Left lobe of liver (tissue), 2 donors: ENCODE results near the gene CHKA. TPM values are rescaled to one million over a fixed set of nuclear protein-coding genes. Genes with fewer than 3 reads are reported as not detected.

Source experiments
- ATAC-seq: fragments of 200-7000 bp; cut with Tn5 transposase; one replicate; pipeline ENCODE4 v1.9.1; 2020; ENCODE audit warnings: mild to moderate bottlenecking, moderate library complexity
- DNase-seq: peaks from one replicate; pipeline ENCODE4 v3.0.0-alpha.2; 2020; ENCODE audit warnings: low spot score
- total RNA-seq: library from RNA; stranded (reverse); gene quantifications from one replicate; pipeline ENCODE4 v1.2.1, GENCODE V29; 2021
- donor health status: DM: no; HTN: no; CAD: no; lungs with moderate emphysema.
- donor health status: DM: no; HTN: yes; CAD: no.

CHKA gene
- total RNA-seq, 1 donor from 2014 or later, result 15.5 TPM

DNA sequence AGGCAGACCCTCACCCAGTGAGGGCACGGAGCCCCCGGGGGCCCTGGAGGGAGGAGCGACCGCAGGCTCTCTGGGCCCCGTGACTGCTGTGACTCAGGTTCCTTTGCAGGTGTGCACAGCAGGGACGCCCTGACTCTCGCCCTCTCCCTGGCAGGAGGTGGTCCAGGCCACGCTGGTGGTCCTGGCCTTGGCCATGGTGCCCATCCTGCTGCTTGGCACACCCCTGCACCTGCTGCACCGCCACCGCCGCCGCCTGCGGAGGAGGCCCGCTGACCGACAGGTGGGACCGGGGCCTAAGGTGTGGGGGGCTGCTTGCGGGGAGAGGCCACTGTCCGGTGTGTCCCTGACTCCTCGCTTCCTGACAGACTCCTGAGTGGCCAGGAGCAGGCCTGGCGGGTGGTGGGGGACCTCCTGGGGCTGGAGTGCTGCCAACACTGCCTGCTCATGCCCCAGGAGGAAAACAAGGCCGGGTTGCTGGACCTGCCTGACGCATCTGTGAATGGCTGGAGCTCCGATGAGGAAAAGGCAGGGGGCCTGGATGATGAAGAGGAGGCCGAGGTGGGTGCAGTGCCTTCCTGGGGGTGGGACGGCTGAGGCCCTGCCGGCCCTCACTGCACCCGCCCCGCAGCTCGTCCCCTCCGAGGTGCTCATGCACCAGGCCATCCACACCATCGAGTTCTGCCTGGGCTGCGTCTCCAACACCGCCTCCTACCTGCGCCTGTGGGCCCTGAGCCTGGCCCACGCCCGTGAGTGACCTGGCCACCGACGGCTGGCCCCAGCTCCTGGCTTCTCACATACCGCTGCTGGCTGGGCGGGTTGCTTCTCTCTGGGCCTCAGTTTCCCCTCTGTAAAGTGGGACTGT lies 71.4 kb downstream of the CHKA start:
- ATAC-seq (no peak), DNase-seq (peak; percentile 46)

DNA sequence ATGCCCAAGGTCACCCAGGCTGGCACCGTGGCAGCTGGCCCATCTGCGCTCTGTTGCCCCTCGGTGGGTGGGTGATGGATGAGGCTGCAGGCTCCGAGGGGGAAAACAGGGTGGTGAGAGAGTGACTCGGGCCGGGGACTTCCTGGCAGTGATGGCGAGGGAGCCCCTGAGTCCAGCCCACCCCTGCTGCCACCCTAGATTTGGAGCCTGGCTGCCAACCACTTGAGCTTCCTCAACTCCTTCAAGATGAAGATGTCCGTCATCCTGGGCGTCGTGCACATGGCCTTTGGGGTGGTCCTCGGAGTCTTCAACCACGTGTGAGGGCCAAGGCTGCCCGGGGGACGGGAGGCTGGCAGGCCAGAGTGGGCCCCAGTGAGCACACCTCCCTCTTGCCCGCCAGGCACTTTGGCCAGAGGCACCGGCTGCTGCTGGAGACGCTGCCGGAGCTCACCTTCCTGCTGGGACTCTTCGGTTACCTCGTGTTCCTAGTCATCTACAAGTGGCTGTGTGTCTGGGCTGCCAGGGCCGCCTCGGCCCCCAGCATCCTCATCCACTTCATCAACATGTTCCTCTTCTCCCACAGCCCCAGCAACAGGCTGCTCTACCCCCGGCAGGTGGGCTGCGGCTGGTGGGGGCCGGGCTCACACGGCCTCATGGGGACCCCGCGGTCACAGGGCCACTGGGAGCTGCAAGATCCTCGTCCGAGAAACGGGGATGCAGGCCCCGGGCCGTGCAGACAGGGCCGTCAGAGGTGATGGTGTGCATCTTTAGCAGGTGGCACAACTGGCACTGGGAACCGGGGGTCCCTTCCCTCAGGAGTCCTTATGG lies 72.3 kb downstream of the CHKA start:
- DNase-seq, result no peak
- no peak for ATAC-seq

GRCh38 chr11:68047437-68048290 lies 73.5 kb downstream of the CHKA start:
- ATAC-seq (no peak), DNase-seq (no peak)

DNA sequence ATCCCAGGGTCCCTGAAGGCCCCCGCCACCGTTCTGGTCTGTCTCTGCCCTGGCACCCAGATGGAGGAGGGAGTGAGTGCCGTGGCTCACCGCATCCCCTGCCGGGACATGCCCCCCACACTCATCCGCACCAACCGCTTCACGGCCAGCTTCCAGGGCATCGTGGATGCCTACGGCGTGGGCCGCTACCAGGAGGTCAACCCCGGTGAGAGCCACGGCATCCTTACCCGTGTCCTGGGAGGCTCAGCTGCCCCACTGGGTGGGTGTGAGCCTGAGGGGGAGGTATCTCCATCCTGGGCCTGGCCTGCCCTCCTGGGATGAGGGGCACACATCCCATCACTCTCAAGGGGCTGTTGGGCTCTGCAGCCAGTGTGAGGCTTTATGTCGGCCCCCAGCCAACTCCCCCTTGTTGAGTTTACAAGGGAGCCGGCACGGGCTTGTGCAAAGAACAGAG lies 76.3 kb downstream of the CHKA start:
- no peak for DNase-seq
- ATAC-seq, result no peak

DNA sequence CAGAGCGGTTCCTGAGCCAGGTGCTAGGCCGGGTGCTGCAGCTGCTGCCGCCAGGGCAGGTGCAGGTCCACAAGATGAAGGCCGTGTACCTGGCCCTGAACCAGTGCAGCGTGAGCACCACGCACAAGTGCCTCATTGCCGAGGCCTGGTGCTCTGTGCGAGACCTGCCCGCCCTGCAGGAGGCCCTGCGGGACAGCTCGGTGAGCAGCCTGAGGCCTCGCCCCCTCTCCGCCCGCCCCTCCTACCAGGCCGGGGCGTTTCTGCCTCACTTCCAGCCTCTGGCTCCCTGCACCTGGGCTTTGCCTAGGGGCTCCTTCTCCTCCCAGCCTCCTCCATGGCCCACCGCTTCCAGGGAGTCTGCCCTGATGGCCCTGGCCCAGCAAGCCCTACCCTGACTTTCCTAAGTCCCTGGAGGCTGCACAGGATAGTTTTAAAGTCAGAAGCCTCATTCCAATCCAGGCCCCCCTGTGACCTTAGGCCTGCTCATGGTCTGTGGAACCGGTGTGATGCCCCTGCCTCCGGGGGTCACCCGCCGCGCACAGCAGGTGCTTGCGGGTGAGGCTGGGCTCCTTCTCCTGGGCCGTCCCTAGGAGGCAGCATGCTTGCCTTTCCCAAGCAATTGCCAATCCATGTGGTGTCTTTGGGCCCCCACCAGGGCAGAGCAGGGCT lies 76.9 kb downstream of the CHKA start:
- DNase-seq (no peak), ATAC-seq (no peak)

- ATAC-seq (no peak), DNase-seq (no peak)
Measured at GRCh38 chr11:68043349-68044144, 77.6 kb downstream of the CHKA start.

GRCh38 chr11:68043029-68043348 lies 78.2 kb downstream of the CHKA start:
- no peak for DNase-seq
- no peak for ATAC-seq

DNA sequence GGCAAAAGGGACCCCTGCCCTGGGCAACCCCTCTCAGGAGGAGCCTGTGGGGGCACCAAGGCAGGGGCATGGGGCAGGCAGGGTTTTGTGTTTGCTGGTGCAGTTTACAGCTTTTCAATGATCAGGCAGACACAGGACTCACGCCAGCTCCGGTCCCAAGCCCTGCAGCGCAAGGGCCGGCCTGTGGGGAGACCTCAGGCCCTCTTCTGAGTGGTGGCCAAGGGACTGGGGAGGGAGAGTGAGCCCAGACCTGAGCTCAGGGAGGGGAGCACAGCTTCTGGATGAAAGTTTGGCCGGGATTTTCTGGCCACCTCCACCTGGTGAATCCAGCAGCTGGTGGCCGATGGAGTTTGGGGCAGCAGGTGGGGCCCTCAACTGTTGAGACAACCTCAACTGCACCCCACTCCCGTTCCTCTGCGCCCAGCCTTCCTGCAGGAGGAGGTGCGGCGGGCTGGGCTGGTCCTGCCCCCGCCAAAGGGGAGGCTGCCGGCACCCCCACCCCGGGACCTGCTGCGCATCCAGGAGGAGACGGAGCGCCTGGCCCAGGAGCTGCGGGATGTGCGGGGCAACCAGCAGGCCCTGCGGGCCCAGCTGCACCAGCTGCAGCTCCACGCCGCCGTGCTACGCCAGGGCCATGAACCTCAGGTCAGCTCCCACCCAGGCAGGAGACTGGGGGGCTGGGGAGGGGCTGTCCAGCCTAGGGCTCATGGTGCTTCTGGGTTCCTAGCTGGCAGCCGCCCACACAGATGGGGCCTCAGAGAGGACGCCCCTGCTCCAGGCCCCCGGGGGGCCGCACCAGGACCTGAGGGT lies 78.8 kb downstream of the CHKA start:
- peak; percentile 47 for DNase-seq
- ATAC-seq, result no peak

GRCh38 chr11:68041617-68042218 lies 79.5 kb downstream of the CHKA start:
- DNase-seq (no peak), ATAC-seq (no peak)

- DNase-seq, result peak; percentile 56
- ATAC-seq, result no peak
Measured at GRCh38 chr11:68040957-68041591, 80.1 kb downstream of the CHKA start.

GRCh38 chr11:68040101-68040956 lies 80.9 kb downstream of the CHKA start:
- ATAC-seq (peak; percentile 15), DNase-seq (peak; percentile 68)

DNA sequence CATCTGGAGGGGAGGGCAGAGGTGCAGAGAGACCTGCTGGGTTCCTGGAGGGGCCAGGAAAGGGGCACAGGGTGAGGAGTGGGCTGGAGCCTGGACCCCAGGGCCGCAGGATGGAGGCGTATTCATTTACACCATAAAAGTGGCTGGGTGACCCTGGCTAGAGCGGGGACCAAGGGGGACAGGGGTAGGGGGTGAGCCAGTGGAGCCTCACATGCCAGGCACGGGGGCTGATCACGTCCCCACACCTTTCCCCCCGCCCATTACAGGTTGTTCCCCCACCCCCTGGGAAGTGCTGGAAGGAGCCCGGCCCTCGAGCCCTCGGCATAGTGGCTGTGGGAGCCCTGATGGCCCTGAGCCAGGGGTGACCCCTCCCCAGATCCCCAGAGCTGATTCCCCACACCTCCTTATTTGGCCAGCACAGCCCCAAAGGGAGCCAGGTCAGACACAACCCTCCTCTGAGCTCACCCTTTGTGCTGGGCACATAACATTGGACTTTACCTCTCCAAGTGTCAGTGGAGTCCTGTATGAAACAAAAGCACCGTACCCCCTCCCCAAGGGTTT lies 81.6 kb downstream of the CHKA start:
- DNase-seq (no peak), ATAC-seq (peak; percentile 20)

GRCh38 chr11:68038718-68039525 lies 82.3 kb downstream of the CHKA start, which contains the start of gene TCIRG1:
TCIRG1 (plus strand) TSS chr11:68039025; CDS start chr11:68041272, 2,247 bp downstream.
- peak; percentile 79 for ATAC-seq
- peak; percentile 93 for DNase-seq

DNA sequence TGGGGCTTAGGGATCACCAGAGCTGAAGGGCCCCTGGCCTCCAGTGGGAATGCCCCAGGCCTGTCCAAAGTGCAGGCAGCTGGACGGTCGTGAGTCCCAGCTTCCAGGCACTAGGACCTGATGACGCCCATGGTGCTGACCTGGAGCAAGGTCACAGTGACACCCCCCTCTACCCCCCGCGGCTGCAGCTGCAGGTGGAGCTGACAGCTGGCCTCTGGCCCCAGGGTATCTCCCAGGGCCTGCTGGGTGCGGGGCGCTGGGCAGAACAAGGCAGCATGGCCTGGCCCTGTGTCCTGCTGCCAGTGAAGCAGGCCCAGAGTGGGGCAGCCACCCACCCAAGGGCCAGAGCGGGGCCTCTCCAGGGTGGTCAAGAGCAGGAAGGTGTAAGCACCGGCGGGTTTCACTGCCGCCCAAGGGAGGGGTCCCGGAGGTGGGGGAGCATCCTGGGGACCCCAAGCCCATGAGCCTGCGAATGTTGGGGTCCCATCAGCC lies 82.9 kb downstream of the CHKA start:
- ATAC-seq (peak; percentile 70), DNase-seq (peak; percentile 96)

- DNase-seq, result peak; percentile 76
- ATAC-seq, result peak; percentile 11
Measured at GRCh38 chr11:68037411-68038225, 83.6 kb downstream of the CHKA start.
